Naive thymus-derived CD4-positive, alpha-beta T cell (primary cell): ENCODE results near the gene SIRPB2. TPM values are rescaled to one million over a fixed set of nuclear protein-coding genes. Genes with fewer than 3 reads are reported as not detected.

Source experiments
- ATAC-seq: fragments of 150-1000 bp; cut with Tn5 transposase; 2 replicates; pipeline ENCODE4 v1.10.0; 2021; ENCODE audit warnings: mild to moderate bottlenecking, moderate library complexity
- CTCF ChIA-PET: fragments of 350-600 bp; sonication (Branson Sonifier 250); formaldehyde crosslinking; loops from one replicate; lab custom pipeline; 2021; ENCODE audit warnings: antibody characterized with exemption; lab: Charles Lee
- POLR2A ChIA-PET: fragments of 350-600 bp; sonication (Branson Sonifier 250); formaldehyde crosslinking; loops from one replicate; lab custom pipeline; 2021; ENCODE audit warnings: antibody characterized with exemption, inconsistent platforms; lab: Charles Lee
- DNase-seq, 9 donors: peaks; one replicate each; pipeline versions ENCODE4 v3.0.0 to v3.0.0-alpha.2; 2020 to 2022; ENCODE audit warnings: mixed read lengths in 1 of 9
- H3K27ac ChIP-seq: one replicate; pipeline ENCODE4 v1.7.0; 2013; ENCODE audit warnings: mild to moderate bottlenecking, low read depth, low read length, moderate library complexity
- H3K27me3 ChIP-seq, 2 donors: one replicate each; pipeline ENCODE4 v1.7.0; 2013; ENCODE audit warnings: low read length in 2 of 2, mild to moderate bottlenecking in 2 of 2, moderate library complexity in 2 of 2; ENCODE audit not compliant: control insufficient read depth in 2 of 2, insufficient read depth in 2 of 2
- H3K36me3 ChIP-seq, 3 experiments: 1 replicate in 2 of 3; 2 replicates in 1 of 3; pipeline ENCODE4 v1.7.0; 2013; ENCODE audit warnings: low read length in 3 of 3, mild to moderate bottlenecking in 3 of 3, moderate library complexity in 1 of 3; ENCODE audit not compliant: insufficient read depth in 3 of 3, control insufficient read depth in 2 of 3
- H3K4me1 ChIP-seq, 2 donors: one replicate each; pipeline ENCODE4 v1.7.0; 2013; ENCODE audit warnings: low read length in 2 of 2, mild to moderate bottlenecking in 2 of 2, moderate library complexity in 1 of 2; ENCODE audit not compliant: control insufficient read depth in 2 of 2, insufficient read depth in 2 of 2
- H3K4me3 ChIP-seq: 2 replicates; pipeline ENCODE4 v1.7.0; 2013; ENCODE audit warnings: mild to moderate bottlenecking, low read length
- H3K9me3 ChIP-seq, 3 experiments: 1 replicate in 2 of 3; 2 replicates in 1 of 3; pipeline ENCODE4 v1.7.0; 2013; ENCODE audit warnings: low read length in 3 of 3; ENCODE audit not compliant: control insufficient read depth in 2 of 3
- H3K27ac Mint-ChIP-seq, 9 donors: one replicate each; pipeline ENCODE4 v1.8.0; 2020 to 2022; ENCODE audit warnings: mixed read lengths in 9 of 9, mild to moderate bottlenecking in 8 of 9, moderate library complexity in 5 of 9, inconsistent platforms in 2 of 9
- H3K27me3 Mint-ChIP-seq, 5 donors: one replicate each; pipeline ENCODE4 v1.8.0; 2021 to 2022; ENCODE audit warnings: mixed read lengths in 5 of 5, mild to moderate bottlenecking in 1 of 5
- H3K36me3 Mint-ChIP-seq, 5 donors: one replicate each; pipeline ENCODE4 v1.8.0; 2020 to 2022; ENCODE audit warnings: mixed read lengths in 5 of 5, mild to moderate bottlenecking in 3 of 5, inconsistent platforms in 1 of 5
- H3K4me1 Mint-ChIP-seq, 7 donors: one replicate each; pipeline ENCODE4 v1.8.0; 2020 to 2022; ENCODE audit warnings: mixed read lengths in 7 of 7, mild to moderate bottlenecking in 3 of 7, inconsistent platforms in 1 of 7
- H3K4me3 Mint-ChIP-seq, 10 donors: one replicate each; pipeline ENCODE4 v1.8.0; 2020 to 2022; ENCODE audit warnings: mild to moderate bottlenecking in 10 of 10, mixed read lengths in 10 of 10, moderate library complexity in 6 of 10, inconsistent platforms in 2 of 10
- H3K9me3 Mint-ChIP-seq, 11 donors: one replicate each; pipeline ENCODE4 v1.8.0; 2020 to 2022; ENCODE audit warnings: mixed read lengths in 11 of 11, mild to moderate bottlenecking in 4 of 11, inconsistent platforms in 1 of 11, moderate library complexity in 1 of 11
- intact Hi-C, 2 donors: fragments of 100-400 bp; cut with micrococcal nuclease; formaldehyde crosslinking; loops; one replicate each; pipeline ENCODE4 v1.15.1; 2023
- polyA plus RNA-seq, 2 donors: library from polyadenylated mRNA; unstranded; fragments of 300-500 nt; fragmentation: Illumina TruSeq; gene quantifications; one replicate each; pipeline ENCODE4 v1.2.3, GENCODE V29; 2021
- total RNA-seq, 6 experiments: library from RNA in 5 of 6; stranded (reverse) in 5 of 6; gene quantifications; 1 replicate in 5 of 6; 2 replicates in 1 of 6; pipeline ENCODE4 v1.2.3 and lab custom pipeline; 2021 to 2026

Gene SIRPB2
- total and polyA plus RNA-seq, 7 experiments from 2014 or later = 0.07 to 29.0 (median 0.38) TPM; not detected in 2

DNA sequence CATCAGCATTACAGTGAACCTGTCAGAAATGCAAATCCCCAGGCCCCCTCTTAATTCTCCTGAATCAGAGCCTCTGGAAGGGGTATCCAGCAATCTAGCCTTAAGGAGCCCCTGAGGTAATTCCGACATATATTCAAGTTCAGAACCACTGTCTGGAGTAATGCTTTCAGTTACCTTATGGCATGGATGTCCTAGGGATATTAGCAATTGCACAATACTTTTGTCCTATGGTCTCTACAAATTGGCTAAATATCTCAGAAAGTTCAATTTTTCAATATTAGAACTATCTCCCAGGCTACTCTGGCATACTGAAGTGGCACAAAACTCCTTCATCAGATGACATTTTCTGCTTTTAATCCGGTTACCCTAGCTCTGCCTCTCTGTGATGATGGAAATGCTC lies 30.9 kb downstream of the SIRPB2 start:
- Histone ChIP-seq H3K36me3 (peaks cover 10 to 80% (median 22%) of the 10 kb centered on the region in 3 experiments), H3K27me3 (no peaks in the 10 kb centered on the region), H3K4me1 (peaks cover 8 to 11% of the 10 kb centered on the region in 2 donors), H3K4me3 (no peak overlapping the region), H3K27ac (no peak overlapping the region), H3K9me3 (no peaks in the 10 kb centered on the region)
- POLR2A ChIA-PET = interaction anchor here (0.6 kb wide), 1 partner anchor 80 kb away, joined by 3 read pairs; no protein-coding TSS in a partner anchor
- Mint-ChIP-seq H3K36me3 (peaks cover 9 to 63% (median 20%) of the 10 kb centered on the region in 5 donors), H3K9me3 (no peaks in the 10 kb centered on the region), H3K27me3 (no peaks in the 10 kb centered on the region), H3K27ac (no peak overlapping the region), H3K4me1 (peaks cover 30 to 64% (median 41%) of the 10 kb centered on the region in 7 donors), H3K4me3 (no peak overlapping the region)
- CTCF ChIA-PET = no interaction called here
- intact Hi-C loops = no loop called here
- DNase-seq (no peak), ATAC-seq (no peak)

DNA sequence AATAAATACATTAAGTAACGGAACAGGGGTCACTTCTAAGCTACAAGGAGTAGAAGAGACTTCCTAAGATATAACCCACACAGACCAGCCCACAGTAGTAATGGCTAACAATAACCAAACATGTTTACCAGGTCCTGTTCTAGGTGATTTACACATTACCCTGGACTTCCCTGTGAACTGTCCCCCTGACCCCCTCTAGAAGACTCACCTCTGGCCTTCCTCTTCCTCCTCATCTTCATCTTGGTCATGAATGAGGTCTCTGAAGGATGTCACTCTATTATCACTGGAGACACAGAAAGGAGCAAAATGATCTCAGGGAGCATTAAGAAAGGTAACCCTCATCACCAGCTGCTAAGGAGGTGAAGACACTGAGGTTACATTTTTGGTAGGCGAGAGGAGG lies 33.2 kb downstream of the SIRPB2 start:
- DNase-seq (no peak), ATAC-seq (no peak)
- no peaks in the 10 kb centered on the region for H3K27me3 Mint-ChIP-seq
- Histone ChIP-seq H3K4me3 (no peak overlapping the region), H3K27me3 (no peaks in the 10 kb centered on the region), H3K27ac (no peak overlapping the region), H3K4me1 (no peaks in the 10 kb centered on the region), H3K36me3 (peaks cover 16 to 92% (median 43%) of the 10 kb centered on the region in 3 experiments), H3K9me3 (no peaks in the 10 kb centered on the region)
- peaks cover 25 to 68% (median 35%) of the 10 kb centered on the region in 5 donors for H3K36me3 Mint-ChIP-seq
- H3K4me3 Mint-ChIP-seq = no peak overlapping the region
- H3K9me3 Mint-ChIP-seq = no peaks in the 10 kb centered on the region
- CTCF ChIA-PET = no interaction called here
- intact Hi-C loops = no loop called here
- no peak overlapping the region for H3K27ac Mint-ChIP-seq
- peaks cover 8 to 41% (median 18%) of the 10 kb centered on the region in 7 donors for H3K4me1 Mint-ChIP-seq
- POLR2A ChIA-PET = interaction anchor here (0.6 kb wide), 1 partner anchor 1334 kb away, joined by 3 read pairs; no protein-coding TSS in a partner anchor

DNA sequence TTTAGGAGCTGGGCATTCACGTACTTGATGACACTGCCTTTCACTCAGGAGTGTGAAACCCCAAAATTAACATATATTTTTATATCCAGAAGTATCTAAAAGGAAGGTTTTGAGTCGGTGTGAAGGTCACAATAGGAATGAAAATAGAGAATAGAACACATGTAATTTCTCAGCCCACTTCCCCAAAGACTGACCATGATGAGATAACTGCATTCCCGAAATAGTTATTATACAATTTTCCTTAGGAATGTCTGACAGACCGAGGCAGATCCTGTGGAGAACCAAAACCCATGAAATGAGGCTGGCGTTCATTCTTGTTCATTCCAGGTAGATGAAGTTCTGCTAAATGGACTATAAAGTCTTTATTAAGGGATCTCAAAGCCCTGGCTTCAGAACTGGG lies 34.9 kb downstream of the SIRPB2 start:
- Histone ChIP-seq H3K9me3 (no peaks in the 10 kb centered on the region), H3K4me3 (no peak overlapping the region), H3K36me3 (peaks cover 25 to 94% (median 57%) of the 10 kb centered on the region in 3 experiments), H3K27ac (no peak overlapping the region), H3K27me3 (no peaks in the 10 kb centered on the region), H3K4me1 (no peaks in the 10 kb centered on the region)
- Mint-ChIP-seq H3K27ac (no peak overlapping the region), H3K36me3 (peaks cover 35 to 81% (median 42%) of the 10 kb centered on the region in 5 donors), H3K4me1 (peaks cover 6 to 25% (median 14%) of the 10 kb centered on the region in 7 donors), H3K4me3 (no peak overlapping the region), H3K9me3 (no peaks in the 10 kb centered on the region), H3K27me3 (no peaks in the 10 kb centered on the region)
- ATAC-seq (no peak), DNase-seq (no peak)
- POLR2A ChIA-PET = interaction anchor here (1.5 kb wide), 1 partner anchor 11 kb away, joined by 4 read pairs; the partner anchor contains the start of gene NSFL1C
- intact Hi-C loops = no loop called here
- CTCF ChIA-PET = interaction anchor here (1.1 kb wide), 1 partner anchor 18 kb away, joined by 4 read pairs; no protein-coding TSS in a partner anchor

DNA sequence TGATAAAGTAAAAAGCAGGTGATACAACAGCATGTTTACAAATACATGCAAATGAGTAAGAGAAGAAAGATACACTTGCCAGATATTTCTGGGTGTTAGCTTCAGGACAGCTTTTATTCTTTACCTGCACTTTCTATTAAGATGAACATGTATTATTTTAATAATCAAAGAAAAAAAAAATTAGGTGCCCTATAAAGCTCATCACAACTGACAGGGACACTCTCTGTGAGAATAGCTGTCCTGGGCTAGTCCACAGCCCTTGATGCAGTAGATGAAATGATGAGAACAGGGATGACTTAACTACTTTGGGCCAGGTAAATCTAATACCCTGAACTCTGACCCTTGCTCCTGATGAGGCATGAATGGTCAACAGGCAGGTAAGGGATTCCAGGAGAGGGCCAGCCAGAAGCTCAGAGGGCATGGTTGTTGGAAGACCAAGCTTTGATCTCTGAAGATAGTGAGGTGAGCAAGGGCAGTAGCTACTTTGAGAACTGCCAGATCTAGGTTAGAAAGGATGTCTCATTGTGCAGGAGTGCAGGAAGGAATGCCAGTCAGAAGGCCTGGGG lies 40.2 kb downstream of the SIRPB2 start:
- Mint-ChIP-seq H3K4me3 (no peak overlapping the region), H3K4me1 (peaks cover 0 to 1% (median 0%) of the 10 kb centered on the region in 7 donors), H3K9me3 (peaks cover 0 to 2% (median 0%) of the 10 kb centered on the region in 11 donors), H3K27ac (no peak overlapping the region), H3K27me3 (no peaks in the 10 kb centered on the region), H3K36me3 (peaks cover 36 to 68% (median 44%) of the 10 kb centered on the region in 5 donors)
- ChIA-PET POLR2A (interaction anchor here (1.3 kb wide), 1 partner anchor 17 kb away, joined by 5 read pairs; no protein-coding TSS in a partner anchor), CTCF (interaction anchor here (1.0 kb wide), 1 partner anchor 13 kb away, joined by 3 read pairs; no protein-coding TSS in a partner anchor)
- Histone ChIP-seq H3K4me3 (no peak overlapping the region), H3K27ac (no peak overlapping the region), H3K4me1 (no peaks in the 10 kb centered on the region), H3K27me3 (no peaks in the 10 kb centered on the region), H3K36me3 (peaks cover 55 to 100% (median 76%) of the 10 kb centered on the region in 3 experiments), H3K9me3 (no peaks in the 10 kb centered on the region)
- no peak for DNase-seq
- intact Hi-C loops = no loop called here
- no peak for ATAC-seq

DNA sequence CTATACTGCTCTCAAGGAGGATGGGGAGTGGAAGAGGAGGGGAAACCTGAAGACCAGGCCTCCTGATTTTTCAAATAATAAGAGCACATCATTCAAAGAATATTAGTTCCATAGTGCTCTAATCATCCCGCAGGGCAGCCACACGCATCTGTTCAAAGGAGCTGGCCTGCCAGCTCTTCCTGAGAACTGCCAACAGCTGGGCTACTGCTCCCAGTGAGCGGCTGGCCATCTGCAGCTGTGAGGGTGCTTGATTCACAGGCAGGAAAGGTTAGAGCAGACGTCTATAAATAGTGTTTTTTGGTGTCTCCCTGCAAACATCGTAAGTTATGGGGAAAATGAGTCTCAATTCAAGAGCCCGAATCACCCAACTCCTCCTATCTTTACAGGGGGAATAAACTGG lies 41.9 kb downstream of the SIRPB2 start:
- H3K36me3 Mint-ChIP-seq = peaks cover 30 to 63% (median 43%) of the 10 kb centered on the region in 5 donors
- H3K27me3 Mint-ChIP-seq = no peaks in the 10 kb centered on the region
- Histone ChIP-seq H3K4me3 (no peak overlapping the region), H3K4me1 (no peaks in the 10 kb centered on the region), H3K9me3 (no peaks in the 10 kb centered on the region), H3K27ac (no peak overlapping the region), H3K27me3 (no peaks in the 10 kb centered on the region), H3K36me3 (peaks cover 59 to 100% (median 69%) of the 10 kb centered on the region in 3 experiments)
- H3K9me3 Mint-ChIP-seq = peaks cover 0 to 2% (median 0%) of the 10 kb centered on the region in 11 donors
- H3K27ac Mint-ChIP-seq = no peak overlapping the region
- ChIA-PET CTCF (interaction anchor here (1.1 kb wide), 1 partner anchor 54 kb away, joined by 3 read pairs; no protein-coding TSS in a partner anchor), POLR2A (no interaction called here)
- H3K4me3 Mint-ChIP-seq = no peak overlapping the region
- H3K4me1 Mint-ChIP-seq = peaks cover 0 to under 1% (median 0%) of the 10 kb centered on the region in 7 donors
- DNase-seq (no peak), ATAC-seq (no peak)
- intact Hi-C loops = no loop called here

DNA sequence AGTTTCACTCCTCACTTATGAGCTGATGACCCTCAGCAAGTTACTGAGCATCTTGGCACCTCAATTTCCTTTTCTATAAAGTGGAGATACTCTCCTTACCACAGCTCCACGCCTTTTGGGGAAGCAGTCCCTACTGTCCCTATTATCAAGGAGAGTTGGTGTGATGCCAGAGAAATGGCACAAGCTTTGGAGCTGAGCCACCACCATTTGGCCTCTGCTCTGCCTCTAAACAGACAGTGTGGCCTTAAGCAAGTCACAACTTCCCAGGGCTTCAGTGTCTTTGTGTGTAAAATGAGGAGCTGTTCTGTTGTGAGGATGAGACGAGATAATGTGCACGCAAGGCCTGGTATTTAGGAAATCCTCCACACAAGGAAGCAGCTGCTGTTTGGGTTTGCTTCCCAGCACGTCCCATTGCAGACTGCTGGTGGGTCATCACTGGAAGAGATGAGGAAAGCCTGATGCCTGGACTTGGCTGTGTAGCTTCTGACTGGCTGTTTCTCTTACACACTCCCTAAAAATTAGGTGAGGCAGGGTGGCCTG lies 43.1 kb downstream of the SIRPB2 start:
- Histone ChIP-seq H3K27ac (no peak overlapping the region), H3K27me3 (no peaks in the 10 kb centered on the region), H3K4me3 (no peak overlapping the region), H3K4me1 (no peaks in the 10 kb centered on the region), H3K9me3 (no peaks in the 10 kb centered on the region), H3K36me3 (peaks cover 58 to 100% (median 59%) of the 10 kb centered on the region in 3 experiments)
- CTCF ChIA-PET = interaction anchor here (0.9 to 1.5 kb wide), 4 partner anchors 11 to 298 kb away, joined by 3 to 4 read pairs (median 3); no protein-coding TSS in a partner anchor
- Mint-ChIP-seq H3K4me1 (peaks cover 0 to 6% (median 0%) of the 10 kb centered on the region in 7 donors), H3K36me3 (peaks cover 21 to 60% (median 39%) of the 10 kb centered on the region in 5 donors), H3K27ac (peak overlapping the region in 1 of 9 donors; percentile 5), H3K4me3 (no peak overlapping the region), H3K27me3 (no peaks in the 10 kb centered on the region), H3K9me3 (peaks cover 0 to 2% (median 0%) of the 10 kb centered on the region in 11 donors)
- DNase-seq = no peak
- ATAC-seq = no peak
- POLR2A ChIA-PET = interaction anchor here (0.8 kb wide), 1 partner anchor 20 kb away, joined by 3 read pairs; no protein-coding TSS in a partner anchor
- intact Hi-C loops = no loop called here
